ENCODE results near the gene VWA8. TPM values are rescaled to one million over a fixed set of nuclear protein-coding genes. Genes with fewer than 3 reads are reported as not detected.
"Not testable (repeated sequence)": the region's sequence is repeated elsewhere in the genome, so short reads cannot be mapped to it uniquely, and the experiment has no call there.

The VWA8 gene
- total RNA-seq, 1 donor from 2014 or later = 33.4 TPM

DNA sequence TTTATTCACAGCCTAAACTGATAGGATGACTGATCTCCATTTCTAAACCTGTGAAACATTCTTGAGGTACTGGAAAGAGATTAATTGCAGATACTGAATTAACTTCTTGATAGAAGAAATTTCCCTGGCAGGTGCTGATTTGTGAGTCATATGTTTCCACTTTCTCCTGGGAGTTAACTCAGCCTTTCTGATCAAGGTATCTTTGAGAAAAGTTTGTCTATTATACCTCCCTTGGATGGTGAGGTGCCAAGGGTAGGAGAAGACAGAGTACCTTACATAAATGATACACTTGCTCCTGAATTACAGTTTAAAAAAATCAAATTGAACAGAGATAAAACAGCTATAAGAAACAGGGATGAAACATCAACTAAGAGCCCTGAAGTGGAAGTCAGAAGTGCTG lies 380.6 kb downstream of the VWA8 start:
- no peaks in the 10 kb centered on the region for H3K4me1 ChIP-seq
- H3K27me3 ChIP-seq = no peaks in the 10 kb centered on the region
- H3K27ac ChIP-seq = no peak overlapping the region
- H3K36me3 ChIP-seq = no peaks in the 10 kb centered on the region
- no peaks in the 10 kb centered on the region for H3K9me3 ChIP-seq
- no peak overlapping the region for H3K4me3 ChIP-seq
- TF ChIP-seq, protein P1, sequence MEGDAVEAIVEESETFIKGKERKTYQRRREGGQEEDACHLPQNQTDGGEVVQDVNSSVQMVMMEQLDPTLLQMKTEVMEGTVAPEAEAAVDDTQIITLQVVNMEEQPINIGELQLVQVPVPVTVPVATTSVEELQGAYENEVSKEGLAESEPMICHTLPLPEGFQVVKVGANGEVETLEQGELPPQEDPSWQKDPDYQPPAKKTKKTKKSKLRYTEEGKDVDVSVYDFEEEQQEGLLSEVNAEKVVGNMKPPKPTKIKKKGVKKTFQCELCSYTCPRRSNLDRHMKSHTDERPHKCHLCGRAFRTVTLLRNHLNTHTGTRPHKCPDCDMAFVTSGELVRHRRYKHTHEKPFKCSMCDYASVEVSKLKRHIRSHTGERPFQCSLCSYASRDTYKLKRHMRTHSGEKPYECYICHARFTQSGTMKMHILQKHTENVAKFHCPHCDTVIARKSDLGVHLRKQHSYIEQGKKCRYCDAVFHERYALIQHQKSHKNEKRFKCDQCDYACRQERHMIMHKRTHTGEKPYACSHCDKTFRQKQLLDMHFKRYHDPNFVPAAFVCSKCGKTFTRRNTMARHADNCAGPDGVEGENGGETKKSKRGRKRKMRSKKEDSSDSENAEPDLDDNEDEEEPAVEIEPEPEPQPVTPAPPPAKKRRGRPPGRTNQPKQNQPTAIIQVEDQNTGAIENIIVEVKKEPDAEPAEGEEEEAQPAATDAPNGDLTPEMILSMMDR (IDR thresholded peaks at IDR 0.05) = no peak
- no peak for TF ChIP-seq POLR2A (IDR thresholded peaks at IDR 0.05)
- no peak for TF ChIP-seq POLR2AphosphoS5 (IDR thresholded peaks at IDR 0.05; ENCODE audit: insufficient read depth in 1 of 2, low read depth in 1 of 2)
- intact Hi-C loops (cut with DNase I) = no loop called here
- DNase-seq (ENCODE audit: extremely low spot score in 2 of 2) = no peak

DNA sequence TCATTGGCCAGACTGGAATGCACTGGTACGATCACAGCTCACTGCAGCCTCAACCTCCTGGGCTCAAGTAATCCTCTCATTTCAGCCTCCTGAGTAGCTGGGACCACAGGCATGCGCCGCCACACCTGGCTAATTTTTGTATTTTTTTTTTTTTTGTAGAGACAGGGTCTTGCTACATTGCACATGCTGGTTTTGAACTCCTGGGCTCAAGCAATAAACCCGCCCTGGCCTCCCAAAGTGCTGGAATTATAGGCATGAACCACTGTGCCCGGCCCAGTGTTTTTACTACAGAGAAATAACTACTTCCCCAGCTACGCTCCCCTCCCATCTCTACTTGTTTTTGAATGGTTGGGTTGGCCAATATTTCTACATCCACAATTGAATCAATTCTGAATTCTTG lies 381.0 kb downstream of the VWA8 start:
- no peaks in the 10 kb centered on the region for H3K36me3 ChIP-seq
- no peak overlapping the region for H3K27ac ChIP-seq
- no peaks in the 10 kb centered on the region for H3K9me3 ChIP-seq
- no peak overlapping the region for H3K4me3 ChIP-seq
- DNase-seq (ENCODE audit: extremely low spot score in 2 of 2) = no peak
- intact Hi-C loops (cut with DNase I) = no loop called here
- no peaks in the 10 kb centered on the region for H3K27me3 ChIP-seq
- no peak for TF ChIP-seq POLR2AphosphoS5 (IDR thresholded peaks at IDR 0.05; ENCODE audit: insufficient read depth in 1 of 2, low read depth in 1 of 2)
- TF ChIP-seq, protein P1 (IDR thresholded peaks at IDR 0.05) = no peak
- TF ChIP-seq POLR2A (IDR thresholded peaks at IDR 0.05) = no peak
- H3K4me1 ChIP-seq = no peaks in the 10 kb centered on the region

DNA sequence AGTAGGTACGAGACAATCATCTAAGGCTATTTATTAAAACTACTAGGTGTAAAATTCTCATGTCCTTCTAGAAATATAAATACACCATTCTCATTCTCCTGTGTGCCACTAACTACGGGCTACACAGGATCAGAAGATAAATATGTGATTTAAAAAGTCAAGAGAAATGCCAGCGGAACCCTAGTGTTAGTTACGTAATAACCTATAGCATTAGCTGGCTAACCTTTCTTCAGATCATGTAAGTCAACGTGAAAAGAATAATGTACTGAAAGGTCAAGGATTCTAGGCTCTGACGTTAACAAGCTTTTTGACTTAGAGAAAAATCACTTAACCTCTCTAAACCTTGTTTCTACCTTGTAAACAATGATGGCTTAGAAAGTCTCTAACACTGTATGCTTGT lies 381.7 kb downstream of the VWA8 start:
- H3K27ac ChIP-seq = no peak overlapping the region
- H3K27me3 ChIP-seq = no peaks in the 10 kb centered on the region
- no peak for DNase-seq (ENCODE audit: extremely low spot score in 2 of 2)
- no peaks in the 10 kb centered on the region for H3K9me3 ChIP-seq
- no peaks in the 10 kb centered on the region for H3K4me1 ChIP-seq
- TF ChIP-seq, protein P1 (IDR thresholded peaks at IDR 0.05) = no peak
- no peak for TF ChIP-seq POLR2AphosphoS5 (IDR thresholded peaks at IDR 0.05; ENCODE audit: insufficient read depth in 1 of 2, low read depth in 1 of 2)
- no peak for TF ChIP-seq POLR2A (IDR thresholded peaks at IDR 0.05)
- intact Hi-C loops (cut with DNase I) = no loop called here
- no peak overlapping the region for H3K4me3 ChIP-seq
- no peaks in the 10 kb centered on the region for H3K36me3 ChIP-seq

- Histone ChIP-seq H3K9me3 (no peaks in the 10 kb centered on the region), H3K27ac (peak overlapping the region; percentile 20), H3K27me3 (no peaks in the 10 kb centered on the region), H3K4me3 (no peak overlapping the region), H3K4me1 (no peaks in the 10 kb centered on the region), H3K36me3 (no peaks in the 10 kb centered on the region)
- no peak for DNase-seq (ENCODE audit: extremely low spot score in 2 of 2)
- no peak for TF ChIP-seq POLR2AphosphoS5 (IDR thresholded peaks at IDR 0.05; ENCODE audit: insufficient read depth in 1 of 2, low read depth in 1 of 2)
- TF ChIP-seq, protein P1 (IDR thresholded peaks at IDR 0.05) = no peak
- no peak for TF ChIP-seq POLR2A (IDR thresholded peaks at IDR 0.05)
- intact Hi-C loops (cut with DNase I) = no loop called here
Measured at GRCh38 chr13:41578371-41578770, 382.5 kb downstream of the VWA8 start.

- no peaks in the 10 kb centered on the region for H3K27me3 ChIP-seq
- no peaks in the 10 kb centered on the region for H3K4me1 ChIP-seq
- H3K27ac ChIP-seq = peak overlapping the region; percentile 20
- intact Hi-C loops (cut with DNase I) = no loop called here
- DNase-seq (ENCODE audit: extremely low spot score in 2 of 2) = no peak
- no peaks in the 10 kb centered on the region for H3K9me3 ChIP-seq
- no peaks in the 10 kb centered on the region for H3K36me3 ChIP-seq
- TF ChIP-seq POLR2A (IDR thresholded peaks at IDR 0.05) (no peak), POLR2AphosphoS5 (IDR thresholded peaks at IDR 0.05; ENCODE audit: insufficient read depth in 1 of 2, low read depth in 1 of 2) (no peak)
- TF ChIP-seq, protein P1 (IDR thresholded peaks at IDR 0.05) = no peak
- no peak overlapping the region for H3K4me3 ChIP-seq
Measured at GRCh38 chr13:41577436-41577835, 383.5 kb downstream of the VWA8 start.

- H3K4me3 ChIP-seq; H3K36me3 ChIP-seq; H3K27ac ChIP-seq; DNase-seq (ENCODE audit: extremely low spot score in 2 of 2); H3K4me1 ChIP-seq; H3K27me3 ChIP-seq; H3K9me3 ChIP-seq; intact Hi-C loops (cut with DNase I): not testable (repeated sequence)
Measured at GRCh38 chr13:41573640-41574039, 387.3 kb downstream of the VWA8 start.

- DNase-seq (ENCODE audit: extremely low spot score in 2 of 2); H3K36me3 ChIP-seq; H3K9me3 ChIP-seq; intact Hi-C loops (cut with DNase I); H3K4me3 ChIP-seq; H3K27ac ChIP-seq; H3K4me1 ChIP-seq; H3K27me3 ChIP-seq: not testable (repeated sequence)
Measured at GRCh38 chr13:41571817-41572340, 389.0 kb downstream of the VWA8 start.
